HFFc6 (cell line): ENCODE data around the gene CARD19. TPM values are rescaled to one million over a fixed set of nuclear protein-coding genes. Genes with fewer than 3 reads are reported as not detected.

Experiments
- DNase-seq: peaks from one replicate; pipeline ENCODE4 v3.0.0-alpha.2; 2018
- H3K27ac Mint-ChIP-seq: 2 replicates; pipeline ENCODE4 v1.8.0; 2020; ENCODE audit warnings: mild to moderate bottlenecking, mixed read lengths
- H3K27me3 Mint-ChIP-seq: 2 replicates; pipeline ENCODE4 v1.8.0; 2021; ENCODE audit warnings: mild to moderate bottlenecking, moderate library complexity, mixed read lengths; ENCODE audit not compliant: insufficient read depth
- H3K36me3 Mint-ChIP-seq: 2 replicates; pipeline ENCODE4 v1.8.0; 2021; ENCODE audit warnings: low read depth, mixed read lengths
- H3K4me1 Mint-ChIP-seq: 2 replicates; pipeline ENCODE4 v1.8.0; 2020; ENCODE audit warnings: low read depth, mixed read lengths
- H3K4me3 Mint-ChIP-seq: 2 replicates; pipeline ENCODE4 v1.8.0; 2020; ENCODE audit warnings: mild to moderate bottlenecking, moderate library complexity, mixed read lengths
- H3K9me3 Mint-ChIP-seq: 2 replicates; pipeline ENCODE4 v1.8.0; 2020; ENCODE audit warnings: mild to moderate bottlenecking, mixed read lengths
- total RNA-seq, 6 experiments: library from RNA; stranded (reverse); fragmentation: NEBNext Ultra II Directional; extraction: Animal tissue kit (Norgen Biotek cat#: 25700); gene quantifications; 2 replicates in 1 of 6; 3 replicates in 5 of 6; pipeline ENCODE4 v1.2.3, GENCODE V29; 2021
- TF ChIP-seq, protein P1 (sequence below): fragments of 200-600 bp; sonication (generic); IDR thresholded peaks from 2 replicates; pipeline ENCODE4 v1.5.0; 2021; ENCODE audit warnings: antibody characterized with exemption, mild to moderate bottlenecking

CARD19 gene
- total RNA-seq, 6 experiments from 2014 or later, result 35.3 to 40.6 (median 37.9) TPM

DNA sequence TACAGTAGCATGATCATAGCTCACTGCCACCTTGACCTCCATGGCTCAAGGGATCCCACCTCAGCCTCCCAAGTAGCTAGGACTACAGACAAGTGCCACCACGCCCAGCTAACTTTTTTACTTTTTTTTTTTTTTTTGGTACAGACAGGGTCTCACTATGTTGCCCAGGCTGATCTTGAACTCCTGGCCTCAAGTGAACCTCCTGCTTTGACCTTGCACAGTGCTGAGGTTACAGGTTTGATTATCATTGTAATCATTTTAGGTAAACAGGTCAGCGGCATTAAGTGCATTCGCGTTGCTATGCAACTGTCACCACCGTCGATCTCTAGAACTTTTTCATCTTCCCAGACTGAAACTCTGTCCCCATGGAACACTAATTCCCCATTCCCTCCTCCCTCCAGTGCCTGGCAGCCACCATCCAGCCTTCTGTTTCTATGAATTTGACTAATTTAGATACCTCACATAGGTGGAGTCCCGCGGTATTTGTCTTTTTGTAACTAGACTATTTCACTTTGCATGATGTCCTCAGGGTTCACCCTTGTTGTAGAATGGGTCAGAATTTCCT, 5.8 kb upstream of the CARD19 start:
- Mint-ChIP-seq H3K4me1 (peaks cover 32% of the 10 kb centered on the region), H3K9me3 (peaks cover 50% of the 10 kb centered on the region), H3K27me3 (peaks cover 7% of the 10 kb centered on the region), H3K27ac (no peak overlapping the region), H3K36me3 (peaks cover 27% of the 10 kb centered on the region), H3K4me3 (no peak overlapping the region)
- TF ChIP-seq, protein P1, sequence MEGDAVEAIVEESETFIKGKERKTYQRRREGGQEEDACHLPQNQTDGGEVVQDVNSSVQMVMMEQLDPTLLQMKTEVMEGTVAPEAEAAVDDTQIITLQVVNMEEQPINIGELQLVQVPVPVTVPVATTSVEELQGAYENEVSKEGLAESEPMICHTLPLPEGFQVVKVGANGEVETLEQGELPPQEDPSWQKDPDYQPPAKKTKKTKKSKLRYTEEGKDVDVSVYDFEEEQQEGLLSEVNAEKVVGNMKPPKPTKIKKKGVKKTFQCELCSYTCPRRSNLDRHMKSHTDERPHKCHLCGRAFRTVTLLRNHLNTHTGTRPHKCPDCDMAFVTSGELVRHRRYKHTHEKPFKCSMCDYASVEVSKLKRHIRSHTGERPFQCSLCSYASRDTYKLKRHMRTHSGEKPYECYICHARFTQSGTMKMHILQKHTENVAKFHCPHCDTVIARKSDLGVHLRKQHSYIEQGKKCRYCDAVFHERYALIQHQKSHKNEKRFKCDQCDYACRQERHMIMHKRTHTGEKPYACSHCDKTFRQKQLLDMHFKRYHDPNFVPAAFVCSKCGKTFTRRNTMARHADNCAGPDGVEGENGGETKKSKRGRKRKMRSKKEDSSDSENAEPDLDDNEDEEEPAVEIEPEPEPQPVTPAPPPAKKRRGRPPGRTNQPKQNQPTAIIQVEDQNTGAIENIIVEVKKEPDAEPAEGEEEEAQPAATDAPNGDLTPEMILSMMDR, result no peak
- no peak for DNase-seq

DNA sequence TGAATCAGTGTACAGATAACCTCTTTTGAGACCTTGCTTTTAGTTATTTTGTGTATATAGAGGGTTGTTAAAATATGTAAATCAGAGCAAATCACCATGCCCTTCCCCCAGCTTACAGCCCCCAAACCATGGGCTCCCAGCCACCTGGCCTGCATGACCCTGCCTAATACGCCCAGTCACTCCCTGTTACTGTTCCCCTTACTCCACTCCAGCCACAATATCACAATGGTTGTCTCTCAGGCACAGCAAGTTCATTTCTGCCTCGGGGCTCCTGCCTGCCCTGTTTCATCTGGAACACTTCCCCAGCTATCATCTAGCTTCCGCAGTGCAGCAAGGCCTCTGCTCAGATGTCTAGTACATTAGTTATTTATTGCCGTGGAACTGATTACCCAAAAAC, 5.0 kb upstream of the CARD19 start:
- DNase-seq, result no peak
- peaks cover 44% of the 10 kb centered on the region for H3K9me3 Mint-ChIP-seq
- no peak overlapping the region for H3K4me3 Mint-ChIP-seq
- peaks cover 27% of the 10 kb centered on the region for H3K36me3 Mint-ChIP-seq
- H3K4me1 Mint-ChIP-seq, result peaks cover 32% of the 10 kb centered on the region
- TF ChIP-seq, protein P1, result no peak
- H3K27ac Mint-ChIP-seq, result peak overlapping the region; percentile 93
- H3K27me3 Mint-ChIP-seq, result peaks cover 7% of the 10 kb centered on the region

DNA sequence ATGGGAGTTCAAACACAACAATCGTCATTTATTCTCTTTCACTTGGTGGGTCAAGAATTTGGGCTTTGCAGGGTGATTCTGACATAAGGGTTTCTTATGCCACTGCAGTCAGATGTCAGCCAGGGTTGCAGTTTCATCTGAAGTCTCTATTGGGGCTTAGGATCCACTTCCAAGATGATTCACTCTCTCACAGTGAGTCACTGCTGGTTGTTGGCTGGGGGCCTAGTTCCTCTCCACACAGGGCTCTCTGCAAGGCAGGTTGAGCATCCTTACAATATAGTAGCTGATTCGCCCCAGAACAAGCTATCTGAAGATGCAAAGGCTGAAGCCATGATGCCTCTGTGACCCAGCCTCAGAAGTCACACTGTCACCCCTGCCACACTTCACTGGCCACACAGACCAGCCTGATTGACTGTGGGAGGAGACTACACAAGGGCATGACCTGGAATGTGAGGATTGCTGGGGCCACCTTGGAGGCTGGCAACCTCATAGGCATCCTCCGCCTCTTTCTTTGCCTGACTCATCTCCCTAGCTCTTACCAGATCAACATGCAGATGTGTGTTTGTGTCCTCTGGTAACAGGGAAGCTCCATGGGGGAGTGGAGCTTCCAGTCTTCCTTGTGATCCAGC, 4.5 kb upstream of the CARD19 start:
- Mint-ChIP-seq H3K36me3 (peaks cover 27% of the 10 kb centered on the region), H3K4me3 (peak overlapping the region; percentile 21; the same call in 1 of the 2 replicates), H3K9me3 (peaks cover 42% of the 10 kb centered on the region), H3K27me3 (peaks cover 7% of the 10 kb centered on the region), H3K27ac (peak overlapping the region; percentile 93), H3K4me1 (peaks cover 32% of the 10 kb centered on the region)
- DNase-seq, result peak; percentile 94
- TF ChIP-seq, protein P1, result no peak

DNA sequence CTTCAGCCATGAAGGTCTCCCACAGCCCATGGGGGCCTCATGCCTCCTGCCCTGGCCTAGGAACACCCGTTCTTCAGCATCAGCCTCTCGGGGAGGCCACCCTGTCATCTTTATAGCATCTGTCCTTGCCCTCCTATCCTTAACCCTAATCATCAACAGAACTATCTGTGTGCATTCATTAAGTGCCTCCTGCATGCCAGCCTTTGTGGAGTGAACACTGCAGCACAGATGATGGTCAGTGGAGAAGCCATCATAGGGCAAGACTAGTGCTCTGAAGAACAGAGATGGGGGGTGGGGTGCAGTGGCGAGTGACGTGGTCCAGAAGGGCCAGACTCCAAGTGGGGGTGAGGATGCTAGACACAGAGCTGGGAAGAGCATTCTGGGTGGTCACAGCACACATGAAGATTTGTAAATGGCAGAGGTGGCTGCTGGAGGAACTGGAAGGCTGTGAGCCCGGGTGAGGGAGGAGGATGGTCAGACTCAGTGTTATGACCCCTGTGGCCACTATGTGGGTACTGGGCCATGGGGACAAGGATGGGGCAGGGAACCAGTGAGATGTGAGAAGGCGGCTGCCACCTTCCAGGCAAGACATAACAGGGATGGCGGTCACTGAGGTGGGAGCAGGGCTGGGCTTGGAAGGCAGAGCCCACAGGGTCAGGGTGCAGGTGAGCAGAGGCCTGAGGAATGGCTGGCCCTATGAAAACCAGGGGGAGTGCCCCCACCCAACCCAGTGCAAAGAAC, 3.6 kb upstream of the CARD19 start:
- Mint-ChIP-seq H3K9me3 (peaks cover 39% of the 10 kb centered on the region), H3K27ac (peak overlapping the region; percentile 93), H3K4me3 (peak overlapping the region; percentile 21; the same call in 1 of the 2 replicates), H3K36me3 (peaks cover 27% of the 10 kb centered on the region), H3K27me3 (peaks cover 7% of the 10 kb centered on the region), H3K4me1 (peaks cover 37% of the 10 kb centered on the region)
- TF ChIP-seq, protein P1, result no peak
- DNase-seq, result no peak

DNA sequence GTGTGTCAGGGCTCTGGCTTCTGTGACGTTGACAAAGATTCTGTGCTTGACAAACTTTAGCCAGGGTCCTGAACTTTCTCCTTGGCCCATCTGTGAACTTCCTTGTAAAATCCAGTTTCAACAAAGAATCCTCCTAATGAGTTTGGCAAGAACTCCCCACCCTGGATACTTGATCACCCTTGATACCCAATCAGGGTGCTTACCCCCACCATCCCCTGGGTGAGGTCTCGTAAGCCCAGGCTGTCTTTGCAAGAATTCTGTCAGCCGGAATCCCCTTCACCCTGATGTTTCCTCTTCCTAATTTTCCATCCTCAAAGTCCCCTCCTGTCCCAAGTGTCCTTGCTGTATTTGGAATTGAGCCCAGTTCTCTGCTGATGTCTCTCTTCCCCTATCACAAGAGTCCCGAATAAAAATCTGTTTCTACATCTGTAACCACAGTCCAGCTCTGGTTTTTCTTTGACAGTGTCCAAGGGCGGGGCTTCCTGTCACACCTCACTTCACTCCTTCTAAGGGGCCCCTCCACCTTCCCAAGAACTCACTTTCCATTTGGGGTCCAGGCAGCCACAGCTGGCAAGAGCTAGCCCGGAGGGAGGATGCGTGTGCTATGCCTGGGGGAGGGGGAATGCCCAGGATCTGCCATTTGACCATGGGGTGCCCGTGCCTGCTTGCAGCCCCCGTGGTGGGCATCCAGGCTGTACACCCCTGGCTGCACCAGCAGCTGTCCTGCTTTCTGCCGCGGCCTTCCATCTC, 2.7 kb upstream of the CARD19 start:
- H3K27ac Mint-ChIP-seq, result peak overlapping the region; percentile 93
- no peak for DNase-seq
- H3K27me3 Mint-ChIP-seq, result peaks cover 7% of the 10 kb centered on the region
- H3K4me3 Mint-ChIP-seq, result no peak overlapping the region
- TF ChIP-seq, protein P1, result no peak
- H3K9me3 Mint-ChIP-seq, result peaks cover 39% of the 10 kb centered on the region
- peaks cover 46% of the 10 kb centered on the region for H3K4me1 Mint-ChIP-seq
- H3K36me3 Mint-ChIP-seq, result peaks cover 27% of the 10 kb centered on the region
